SJCRH30 (cell line): Measurements from ENCODE around the gene SMIM10L1. TPM values are rescaled to one million over a fixed set of nuclear protein-coding genes. Genes with fewer than 3 reads are reported as not detected.

Experiments
- DNase-seq, 2 experiments: peaks; one replicate each; pipeline ENCODE4 v3.0.0-alpha.2; 2015 to 2020
- H3K27ac ChIP-seq: fragments of 250-450 bp; sonication (Bioruptor Pico); 2 replicates; pipeline ENCODE4 v1.5.1; 2020; ENCODE audit warnings: mild to moderate bottlenecking, moderate library complexity
- H3K27me3 ChIP-seq: fragments of 250-450 bp; sonication (Bioruptor Pico); 2 replicates; pipeline ENCODE4 v1.5.1; 2020; ENCODE audit warnings: mild to moderate bottlenecking, moderate library complexity
- H3K36me3 ChIP-seq: fragments of 250-450 bp; sonication (Bioruptor Pico); 2 replicates; pipeline ENCODE4 v1.5.1; 2020; ENCODE audit warnings: mild to moderate bottlenecking, moderate library complexity
- H3K4me1 ChIP-seq: fragments of 250-450 bp; sonication (Bioruptor Pico); 2 replicates; pipeline ENCODE4 v1.5.1; 2020; ENCODE audit warnings: mild to moderate bottlenecking, moderate library complexity
- H3K4me3 ChIP-seq: fragments of 250-450 bp; sonication (Bioruptor Pico); 2 replicates; pipeline ENCODE4 v1.5.1; 2020; ENCODE audit warnings: mild to moderate bottlenecking, moderate library complexity
- H3K9me3 ChIP-seq: fragments of 250-450 bp; sonication (Bioruptor Pico); replicated peaks from 2 replicates; pipeline ENCODE4 v1.5.1; 2020; ENCODE audit warnings: mild to moderate bottlenecking, moderate library complexity
- total RNA-seq: library from RNA; depleted of rRNA; stranded (reverse); fragments of >200 nt; shearing (Covaris generic); gene quantifications from 2 replicates; pipeline ENCODE4 v1.2.3, GENCODE V29; 2014; rRNA removed

The SMIM10L1 gene
- total RNA-seq, 1 experiment from 2014 or later, result 10.9 TPM

DNA sequence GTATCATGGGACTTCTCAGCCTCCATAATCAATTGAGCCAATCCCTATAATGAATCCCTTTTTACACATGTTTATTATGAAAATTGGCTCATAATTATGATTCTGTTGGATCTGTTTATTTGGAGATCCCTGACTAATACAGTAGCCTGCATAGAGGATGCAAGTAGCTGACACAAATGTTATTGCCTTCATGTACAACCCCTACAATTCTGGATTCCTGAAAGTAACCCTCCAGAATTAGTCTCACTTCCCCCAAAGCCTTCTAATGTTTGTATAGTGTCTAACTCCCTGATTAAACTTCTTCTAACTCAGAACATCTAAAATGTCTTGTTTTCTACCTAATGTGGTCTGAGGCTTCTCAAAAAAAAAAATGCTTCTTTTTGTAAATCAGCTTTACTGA is 6.6 kb upstream of the SMIM10L1 start:
- Histone ChIP-seq H3K27ac (no peak overlapping the region), H3K9me3 (no peaks in the 10 kb centered on the region), H3K4me3 (no peak overlapping the region), H3K4me1 (no peaks in the 10 kb centered on the region), H3K36me3 (peaks cover 44% of the 10 kb centered on the region), H3K27me3 (no peaks in the 10 kb centered on the region)
- no peak for DNase-seq

DNA sequence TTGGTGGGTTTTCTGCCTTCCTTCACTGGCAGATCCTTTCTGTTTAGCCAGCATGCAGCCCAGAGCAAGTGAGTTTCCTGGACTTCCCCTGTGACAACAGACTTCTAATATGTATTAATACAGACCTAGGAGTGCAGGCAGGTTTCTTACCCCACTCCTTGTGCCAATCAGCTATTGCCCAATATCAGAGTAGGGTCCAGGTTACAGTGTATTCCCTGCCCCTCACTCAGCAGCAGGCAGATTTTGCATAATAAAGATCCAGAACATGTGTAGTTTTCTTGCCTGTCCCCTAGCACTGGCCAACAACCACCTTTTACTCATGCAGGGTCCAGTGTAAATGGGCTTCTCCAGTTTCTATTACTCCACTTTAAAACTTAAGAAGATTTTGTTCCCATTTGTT is 4.7 kb upstream of the SMIM10L1 start:
- H3K27me3 ChIP-seq, result no peaks in the 10 kb centered on the region
- no peaks in the 10 kb centered on the region for H3K9me3 ChIP-seq
- no peak for DNase-seq
- H3K36me3 ChIP-seq, result peaks cover 33% of the 10 kb centered on the region
- no peak overlapping the region for H3K27ac ChIP-seq
- H3K4me3 ChIP-seq, result no peak overlapping the region
- H3K4me1 ChIP-seq, result no peaks in the 10 kb centered on the region

DNA sequence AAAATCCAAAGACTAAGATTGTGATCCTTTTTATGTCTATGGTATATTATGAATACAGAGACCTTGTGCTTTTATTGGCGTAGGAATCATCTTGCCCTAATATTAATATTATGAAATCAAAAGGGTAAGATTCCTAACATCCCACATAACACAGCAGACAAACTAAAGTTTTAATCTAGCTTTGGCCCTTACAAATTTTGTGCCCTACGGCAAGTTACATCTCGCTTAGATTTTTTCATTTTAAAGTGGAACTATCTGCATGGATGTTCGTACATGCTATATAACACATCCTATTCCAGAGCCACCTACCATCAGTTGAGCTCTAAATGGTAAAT is 217 bp upstream of the SMIM10L1 start:
- Histone ChIP-seq H3K27ac (peak overlapping the region; percentile 99), H3K4me1 (no peaks in the 10 kb centered on the region), H3K4me3 (peak overlapping the region; percentile 98), H3K27me3 (no peaks in the 10 kb centered on the region), H3K9me3 (no peaks in the 10 kb centered on the region), H3K36me3 (peaks cover 19% of the 10 kb centered on the region)
- DNase-seq, result no peak

DNA sequence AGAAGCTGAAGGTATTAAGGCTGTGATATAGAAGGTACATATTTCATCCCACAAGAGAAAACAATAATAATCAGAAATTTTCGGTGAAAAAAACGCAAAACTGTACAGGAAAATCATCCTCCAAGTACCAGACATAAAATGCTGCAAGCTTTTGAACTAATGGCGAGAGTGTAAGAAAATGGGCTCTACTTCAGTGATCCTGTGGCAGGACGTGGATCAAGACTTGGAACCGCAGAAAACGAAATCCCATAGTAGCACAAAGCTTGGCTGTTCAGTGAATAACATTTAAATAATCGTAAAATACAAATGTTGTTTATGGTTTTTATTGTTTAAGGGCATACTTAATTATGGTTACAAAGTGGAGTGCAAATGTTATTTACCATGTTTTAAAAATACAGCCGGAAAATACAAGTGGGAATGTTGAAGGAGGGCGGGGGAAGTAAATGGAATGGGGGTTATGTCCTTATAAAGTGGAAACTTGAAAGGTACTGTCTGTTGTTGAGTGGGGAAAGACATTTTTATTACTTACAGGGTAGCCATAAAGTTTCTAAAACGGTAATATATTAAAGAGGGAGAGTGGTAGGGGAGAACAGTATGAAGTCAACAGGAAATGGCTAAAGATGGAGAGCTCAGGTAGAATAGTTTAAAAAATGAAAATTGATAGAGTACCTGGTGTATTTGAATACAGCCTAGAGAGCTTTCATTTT is 1.1 kb downstream of the SMIM10L1 start:
- H3K4me1 ChIP-seq, result no peaks in the 10 kb centered on the region
- H3K9me3 ChIP-seq, result no peaks in the 10 kb centered on the region
- H3K4me3 ChIP-seq, result peak overlapping the region; percentile 98
- peak overlapping the region; percentile 99 for H3K27ac ChIP-seq
- no peaks in the 10 kb centered on the region for H3K27me3 ChIP-seq
- H3K36me3 ChIP-seq, result peaks cover 11% of the 10 kb centered on the region
- peak; percentile 16 to 56 for DNase-seq

DNA sequence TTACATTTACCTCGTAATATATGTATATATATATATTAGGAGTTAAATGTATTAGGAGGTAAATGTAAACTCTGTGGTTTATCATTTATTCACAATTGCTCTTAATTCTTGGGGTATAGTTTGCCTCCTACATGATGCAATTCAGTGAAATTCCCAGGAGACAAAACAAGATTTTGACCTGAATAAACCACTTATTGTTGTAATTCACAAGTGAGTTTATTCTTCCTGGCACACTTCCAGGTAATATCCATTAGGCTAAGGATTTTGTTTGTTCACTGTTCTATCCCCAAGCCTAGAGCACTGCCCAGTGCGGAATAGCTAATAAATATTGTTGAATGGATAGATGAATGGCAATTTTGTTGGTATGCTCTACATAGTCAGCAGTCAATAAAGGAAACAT is 3.0 kb downstream of the SMIM10L1 start:
- Histone ChIP-seq H3K27ac (no peak overlapping the region), H3K36me3 (peaks cover 8% of the 10 kb centered on the region; the same call in 1 of the 2 replicates), H3K9me3 (no peaks in the 10 kb centered on the region), H3K27me3 (no peaks in the 10 kb centered on the region), H3K4me1 (no peaks in the 10 kb centered on the region), H3K4me3 (no peak overlapping the region)
- DNase-seq, result peak in 1 of 2 experiments; percentile 13

DNA sequence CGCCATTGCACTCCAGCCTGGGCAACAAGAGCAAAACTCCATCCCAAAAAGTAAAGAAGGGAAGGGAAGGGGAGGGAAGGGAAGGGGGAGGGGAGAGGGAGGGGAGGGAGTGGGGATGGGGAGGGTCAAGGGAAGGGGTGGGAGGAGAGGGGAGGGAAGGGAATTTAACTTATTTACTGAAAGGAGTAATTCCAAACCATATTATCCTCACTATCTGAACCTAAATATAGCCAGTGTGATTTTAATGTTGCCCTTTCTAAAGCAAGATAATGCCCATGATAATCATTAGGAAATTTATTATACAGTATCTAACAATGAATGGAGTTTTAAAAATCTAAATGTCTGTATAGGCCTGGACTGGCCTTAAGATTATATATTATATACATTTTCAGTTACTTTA is 7.3 kb downstream of the SMIM10L1 start:
- no peaks in the 10 kb centered on the region for H3K9me3 ChIP-seq
- H3K27me3 ChIP-seq, result no peaks in the 10 kb centered on the region
- no peaks in the 10 kb centered on the region for H3K36me3 ChIP-seq
- no peaks in the 10 kb centered on the region for H3K4me1 ChIP-seq
- no peak for DNase-seq
- no peak overlapping the region for H3K4me3 ChIP-seq
- no peak overlapping the region for H3K27ac ChIP-seq

DNA sequence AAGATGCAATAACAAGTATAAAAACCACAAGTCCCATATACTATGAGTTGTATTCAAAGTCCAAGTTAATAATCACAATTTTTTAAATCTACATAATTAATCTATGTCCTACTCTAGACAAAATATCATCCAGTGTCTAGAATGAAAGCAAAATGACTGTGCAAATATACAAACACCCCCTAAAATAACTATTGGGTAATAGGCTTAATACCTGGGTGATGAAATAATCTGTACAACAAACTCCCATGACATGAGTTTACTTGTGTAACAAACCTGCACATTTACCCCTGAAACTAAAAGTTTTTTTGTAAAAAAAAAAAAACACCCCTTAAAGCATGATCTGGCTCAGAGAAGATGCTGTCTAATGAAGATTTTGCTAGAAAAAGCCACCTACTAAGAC is 11.5 kb downstream of the SMIM10L1 start:
- Histone ChIP-seq H3K9me3 (no peaks in the 10 kb centered on the region), H3K36me3 (no peaks in the 10 kb centered on the region), H3K4me3 (no peak overlapping the region), H3K4me1 (no peaks in the 10 kb centered on the region), H3K27me3 (no peaks in the 10 kb centered on the region), H3K27ac (no peak overlapping the region)
- DNase-seq, result no peak

DNA sequence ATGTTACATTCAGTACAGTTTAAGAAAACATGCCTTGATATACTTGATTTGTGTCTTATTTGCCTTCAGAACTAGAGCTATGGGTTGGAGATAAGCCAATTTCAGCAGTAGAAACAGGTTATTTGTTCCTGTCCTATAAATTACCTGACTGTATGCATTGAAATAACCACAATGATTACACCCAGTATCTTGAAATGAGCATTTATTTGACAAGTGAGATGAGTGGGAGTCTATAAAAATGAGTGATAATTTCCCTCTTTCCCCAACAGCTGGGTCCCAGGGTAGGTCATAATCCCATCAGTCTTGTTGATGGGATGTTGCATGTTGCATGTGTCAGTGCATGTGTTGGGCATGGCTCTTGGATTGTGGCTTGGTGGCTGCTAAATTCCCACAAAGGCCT is 12.0 kb downstream of the SMIM10L1 start:
- no peak for DNase-seq
- Histone ChIP-seq H3K9me3 (no peaks in the 10 kb centered on the region), H3K4me3 (no peak overlapping the region), H3K36me3 (no peaks in the 10 kb centered on the region), H3K27me3 (no peaks in the 10 kb centered on the region), H3K4me1 (no peaks in the 10 kb centered on the region), H3K27ac (no peak overlapping the region)

DNA sequence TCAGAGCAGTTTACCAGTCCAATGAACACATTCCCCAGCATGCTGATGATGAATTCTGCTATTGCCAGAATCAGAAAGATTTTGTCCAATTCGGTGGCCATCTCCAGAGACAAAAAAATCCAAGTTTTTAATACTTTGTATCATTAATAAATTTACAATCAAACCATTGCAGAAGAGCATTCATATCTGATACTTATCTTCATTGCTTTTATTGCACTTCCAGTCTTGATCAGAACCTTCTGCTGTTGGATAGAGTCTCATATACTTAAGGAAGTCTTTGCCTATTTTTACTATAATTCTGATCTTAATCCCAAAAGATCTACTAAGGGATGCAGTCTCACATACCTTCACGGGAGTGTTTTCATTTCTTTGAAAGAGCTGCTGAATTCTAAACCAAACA is 15.8 kb downstream of the SMIM10L1 start, which contains the start of gene TAS2R42:
TSS of gene TAS2R42 (minus strand) at position 101 of the 400 bp plus-strand sequence. CDS start at position 101, 0 bp downstream.
- Histone ChIP-seq H3K4me3 (no peak within 1 kb of the TSS), H3K9me3 (no peaks in the 10 kb centered on the region), H3K36me3 (no peaks in the 10 kb centered on the region), H3K27me3 (no peaks in the 10 kb centered on the region; the same call in 1 of the 2 replicates), H3K27ac (no peak within 1 kb of the TSS), H3K4me1 (no peaks in the 10 kb centered on the region)
- no peak for DNase-seq

DNA sequence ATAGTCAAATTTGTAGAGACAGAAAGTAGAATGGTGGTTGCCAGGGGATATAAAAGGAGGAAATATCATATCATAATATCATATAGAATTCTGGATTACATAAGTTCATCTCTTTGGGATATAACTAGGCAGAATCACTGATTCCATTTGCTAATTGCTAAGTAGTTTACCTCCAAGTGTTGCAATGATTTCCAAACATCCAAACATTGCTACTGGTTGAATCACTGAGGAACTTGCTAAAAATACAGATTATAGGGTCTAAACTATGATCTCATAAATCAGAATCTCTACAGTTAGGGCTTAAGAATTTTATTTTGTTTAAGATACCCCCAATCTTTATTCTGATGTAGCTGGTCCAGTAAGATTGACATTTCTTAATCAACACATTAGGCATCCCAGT is 31.8 kb downstream of the SMIM10L1 start:
- no peaks in the 10 kb centered on the region for H3K4me1 ChIP-seq
- H3K4me3 ChIP-seq, result no peak overlapping the region
- DNase-seq, result no peak
- H3K36me3 ChIP-seq, result no peaks in the 10 kb centered on the region
- no peaks in the 10 kb centered on the region for H3K9me3 ChIP-seq
- H3K27me3 ChIP-seq, result no peaks in the 10 kb centered on the region
- H3K27ac ChIP-seq, result no peak overlapping the region

DNA sequence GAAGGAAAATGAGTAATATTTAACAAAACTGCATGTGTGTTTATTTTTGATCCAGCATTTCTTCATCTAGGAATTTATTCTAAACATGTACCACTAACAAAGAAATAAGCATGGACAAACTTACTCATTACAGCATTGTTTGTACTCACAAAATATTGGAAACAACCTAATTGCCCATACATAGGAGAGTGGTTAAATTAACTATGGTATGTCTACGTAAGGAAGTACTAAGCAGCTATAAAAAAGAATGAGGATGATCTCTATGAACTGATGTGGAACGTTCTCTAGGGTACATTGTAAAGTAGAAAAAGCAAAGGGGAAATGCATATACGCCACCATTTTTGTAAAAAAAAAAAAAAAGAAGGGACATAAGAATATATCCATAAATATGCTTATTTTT is 33.2 kb downstream of the SMIM10L1 start:
- no peaks in the 10 kb centered on the region for H3K9me3 ChIP-seq
- H3K4me1 ChIP-seq, result no peaks in the 10 kb centered on the region
- H3K36me3 ChIP-seq, result no peaks in the 10 kb centered on the region
- no peaks in the 10 kb centered on the region for H3K27me3 ChIP-seq
- no peak overlapping the region for H3K27ac ChIP-seq
- H3K4me3 ChIP-seq, result no peak overlapping the region
- no peak for DNase-seq

DNA sequence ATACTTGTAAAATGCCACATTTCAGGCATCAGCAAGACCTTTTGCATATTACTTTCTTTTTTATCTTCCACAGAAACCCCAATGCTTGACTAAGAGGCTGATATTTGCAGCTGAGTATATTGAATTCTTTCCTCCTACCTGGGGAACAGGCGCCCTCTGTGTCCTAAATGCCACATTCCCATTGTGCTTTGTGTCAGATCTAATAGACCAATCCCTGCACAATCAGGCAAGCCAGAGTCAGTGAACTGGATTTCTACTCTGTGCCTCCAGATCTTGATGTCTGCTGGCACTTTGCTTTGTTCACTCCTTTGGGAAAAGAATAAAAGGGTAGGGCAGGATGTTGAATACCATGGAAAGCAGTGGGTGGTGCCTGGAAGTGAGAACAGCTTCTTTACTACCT is 38.1 kb downstream of the SMIM10L1 start:
- no peaks in the 10 kb centered on the region for H3K36me3 ChIP-seq
- H3K4me3 ChIP-seq, result no peak overlapping the region
- H3K27me3 ChIP-seq, result no peaks in the 10 kb centered on the region
- no peaks in the 10 kb centered on the region for H3K4me1 ChIP-seq
- H3K27ac ChIP-seq, result no peak overlapping the region
- DNase-seq, result no peak
- H3K9me3 ChIP-seq, result no peaks in the 10 kb centered on the region

Other genes starting within 250 kb of the SMIM10L1 start
- not detected in 2 replicates for gene PRH2, start 242.0 kb upstream of the SMIM10L1 start, total RNA-seq
- gene TAS2R14, start 231.9 kb upstream of the SMIM10L1 start, total RNA-seq, result 1.4 and 2.8 TPM in 2 replicates
- 0.76 and 2.3 TPM in 2 replicates for gene TAS2R50, start 184.3 kb upstream of the SMIM10L1 start, total RNA-seq
- gene TAS2R20, start 172.9 kb upstream of the SMIM10L1 start, total RNA-seq, result 0.86 and 3.9 TPM in 2 replicates
- 2.5 and 4.5 TPM in 2 replicates for gene TAS2R19, start 148.6 kb upstream of the SMIM10L1 start, total RNA-seq
- gene TAS2R31, start 139.8 kb upstream of the SMIM10L1 start, total RNA-seq, result 1.5 and 2.7 TPM in 2 replicates
- gene TAS2R46, start 108.9 kb upstream of the SMIM10L1 start, total RNA-seq, result 1.2 and 2.3 TPM in 2 replicates
- 0.63 and 0.97 TPM in 2 replicates for gene TAS2R43, start 78.9 kb upstream of the SMIM10L1 start, total RNA-seq
- 1.7 and 3.6 TPM in 2 replicates for gene TAS2R30, start 36.5 kb upstream of the SMIM10L1 start, total RNA-seq
- gene TAS2R42, start 15.7 kb downstream of the SMIM10L1 start, total RNA-seq, result not detected in 2 replicates
- gene PRB3, start 98.5 kb downstream of the SMIM10L1 start, total RNA-seq, result not detected in 2 replicates
- not detected in 2 replicates for gene PRB4, start 139.2 kb downstream of the SMIM10L1 start, total RNA-seq
- not detected in 2 replicates for gene PRB2, start 224.4 kb downstream of the SMIM10L1 start, total RNA-seq